Upper lobe of left lung (tissue), 6 donors: ENCODE measurements around the gene GABBR1. TPM values are rescaled to one million over a fixed set of nuclear protein-coding genes. Genes with fewer than 3 reads are reported as not detected.

Experiments
- ATAC-seq, 2 donors: fragments of 200-7000 bp; cut with Tn5 transposase; one replicate each; pipeline ENCODE4 v1.9.1; 2022; ENCODE audit warnings: mild to moderate bottlenecking in 2 of 2, moderate library complexity in 2 of 2; ENCODE audit not compliant: low FRiP score in 2 of 2
- DNase-seq, 2 donors: peaks; one replicate each; pipeline ENCODE4 v3.0.0-alpha.2; 2019 to 2020
- H3K27ac ChIP-seq, 4 donors: fragments of 200-600 bp; sonication (generic); one replicate each; pipeline ENCODE4 v1.5.1; 2016 to 2019
- H3K27me3 ChIP-seq, 4 donors: fragments of 200-600 bp; sonication (generic); one replicate each; pipeline ENCODE4 v1.5.1; 2017 to 2019
- H3K36me3 ChIP-seq, 4 donors: fragments of 200-600 bp; sonication (generic); one replicate each; pipeline ENCODE4 v1.5.1; 2016 to 2019
- H3K4me1 ChIP-seq, 4 donors: fragments of 200-600 bp; sonication (generic); one replicate each; pipeline ENCODE4 v1.5.1; 2018 to 2019
- H3K4me3 ChIP-seq, 4 donors: fragments of 200-600 bp; sonication (generic); one replicate each; pipeline ENCODE4 v1.5.1; 2017 to 2019; ENCODE audit warnings: mild to moderate bottlenecking in 2 of 4, moderate library complexity in 1 of 4
- H3K9me3 ChIP-seq, 4 donors: fragments of 200-600 bp; sonication (generic); one replicate each; pipeline ENCODE4 v1.5.1; 2018 to 2019
- EP300 ChIP-seq, 4 donors: sonication (generic); formaldehyde crosslinking; IDR thresholded peaks; one replicate each; pipeline ENCODE4 v1.5.1; 2017; ENCODE audit warnings: antibody characterized with exemption in 4 of 4, control low read depth in 2 of 4
- POLR2A ChIP-seq, 4 donors: fragments of 450-650 bp; IDR thresholded peaks; one replicate each; pipeline ENCODE4 v1.5.1; 2016 to 2017; ENCODE audit warnings: antibody characterized with exemption in 4 of 4, mild to moderate bottlenecking in 2 of 4
- POLR2AphosphoS5 ChIP-seq, 2 donors: sonication (generic); formaldehyde crosslinking; IDR thresholded peaks; one replicate each; pipeline ENCODE4 v1.5.1; 2017; ENCODE audit warnings: antibody characterized with exemption in 2 of 2
- WGBS, 2 donors: methylation state at CpG; one replicate each; pipeline ENCODE4 v1.1.5; 2017 to 2018; 5-methylcytosine and 5-hydroxymethylcytosine counted together
- total RNA-seq, 6 donors: library from RNA; depleted of rRNA in 4 of 6; stranded (reverse); fragments of >200 nt in 4 of 6; gene quantifications; one replicate each; pipeline versions ENCODE4 v1.1.0 to v1.2.1, GENCODE V29; 2016 to 2021
- TF ChIP-seq, protein P1 (sequence below), 6 experiments: fragments of 450-650 bp in 4 of 6; fragments of 200-600 bp in 2 of 6; sonication (generic) in 2 of 6; IDR thresholded peaks; one replicate each; pipeline ENCODE4 v1.5.1; 2016 to 2019; ENCODE audit warnings: antibody characterized with exemption in 6 of 6
- donor health status: DM: no; HTN: no; CAD: no; lungs with moderate emphysema.
- donor health status: DM: no; HTN: yes; CAD: no; lungs with severe emphysema.

GABBR1 gene
- total RNA-seq, 6 donors from 2014 or later, result 13.2 to 171 (median 34.8) TPM

DNA sequence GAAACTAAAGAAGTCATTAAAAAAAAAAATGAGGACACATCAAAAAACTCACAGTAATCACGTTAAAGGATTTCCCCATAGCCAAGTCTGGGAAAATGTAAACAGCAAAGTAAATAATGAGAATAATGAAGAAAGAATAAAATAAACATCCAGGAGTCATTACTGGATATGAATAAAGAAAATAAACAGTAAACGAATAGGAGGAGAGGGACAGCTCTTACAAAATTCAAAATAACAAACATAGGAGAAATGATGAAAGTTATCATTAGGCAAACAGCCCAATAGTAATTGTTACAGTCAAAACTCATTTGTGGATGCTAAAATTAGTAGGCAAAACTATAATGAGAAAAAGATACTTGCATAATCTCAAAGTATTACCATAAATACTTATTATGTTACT lies 65.4 kb downstream of the GABBR1 start:
- Histone ChIP-seq H3K4me1 (no peaks in the 10 kb centered on the region), H3K4me3 (no peak overlapping the region), H3K36me3 (no peaks in the 10 kb centered on the region), H3K9me3 (no peaks in the 10 kb centered on the region), H3K27ac (no peak overlapping the region), H3K27me3 (no peaks in the 10 kb centered on the region)
- ATAC-seq (no peak), DNase-seq (no peak)
- WGBS, 2 donors, result 27 to 39% methylated on average over 2 of the region's 2 CpGs
- TF ChIP-seq POLR2AphosphoS5 (IDR thresholded peaks at IDR 0.05) (no peak), POLR2A (IDR thresholded peaks at IDR 0.05) (no peak), EP300 (IDR thresholded peaks at IDR 0.05) (no peak)
- TF ChIP-seq, protein P1, sequence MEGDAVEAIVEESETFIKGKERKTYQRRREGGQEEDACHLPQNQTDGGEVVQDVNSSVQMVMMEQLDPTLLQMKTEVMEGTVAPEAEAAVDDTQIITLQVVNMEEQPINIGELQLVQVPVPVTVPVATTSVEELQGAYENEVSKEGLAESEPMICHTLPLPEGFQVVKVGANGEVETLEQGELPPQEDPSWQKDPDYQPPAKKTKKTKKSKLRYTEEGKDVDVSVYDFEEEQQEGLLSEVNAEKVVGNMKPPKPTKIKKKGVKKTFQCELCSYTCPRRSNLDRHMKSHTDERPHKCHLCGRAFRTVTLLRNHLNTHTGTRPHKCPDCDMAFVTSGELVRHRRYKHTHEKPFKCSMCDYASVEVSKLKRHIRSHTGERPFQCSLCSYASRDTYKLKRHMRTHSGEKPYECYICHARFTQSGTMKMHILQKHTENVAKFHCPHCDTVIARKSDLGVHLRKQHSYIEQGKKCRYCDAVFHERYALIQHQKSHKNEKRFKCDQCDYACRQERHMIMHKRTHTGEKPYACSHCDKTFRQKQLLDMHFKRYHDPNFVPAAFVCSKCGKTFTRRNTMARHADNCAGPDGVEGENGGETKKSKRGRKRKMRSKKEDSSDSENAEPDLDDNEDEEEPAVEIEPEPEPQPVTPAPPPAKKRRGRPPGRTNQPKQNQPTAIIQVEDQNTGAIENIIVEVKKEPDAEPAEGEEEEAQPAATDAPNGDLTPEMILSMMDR (IDR thresholded peaks at IDR 0.05), result no peak

DNA sequence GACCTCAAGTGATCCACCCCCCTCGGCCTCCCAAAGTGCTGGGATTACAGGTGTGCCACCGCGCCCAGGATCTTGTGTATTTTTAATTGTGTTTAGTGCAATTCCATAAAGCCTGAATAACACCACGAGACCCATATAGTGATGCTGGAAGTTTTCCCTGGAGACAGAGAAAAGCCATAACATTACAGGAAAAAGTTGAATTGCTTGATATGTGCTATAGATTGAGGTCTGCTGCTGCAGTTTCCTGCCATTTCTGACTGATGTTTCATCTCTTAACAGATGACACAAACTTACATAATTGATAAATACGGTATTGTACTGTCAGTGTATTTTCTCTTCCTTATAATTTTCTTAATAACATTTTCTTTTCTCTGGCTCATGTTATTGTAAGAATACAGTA lies 66.1 kb downstream of the GABBR1 start:
- ATAC-seq (no peak), DNase-seq (no peak)
- Histone ChIP-seq H3K36me3 (no peaks in the 10 kb centered on the region), H3K27me3 (no peaks in the 10 kb centered on the region), H3K27ac (no peak overlapping the region), H3K4me3 (no peak overlapping the region), H3K4me1 (no peaks in the 10 kb centered on the region), H3K9me3 (no peaks in the 10 kb centered on the region)
- WGBS, 2 donors, result 79 to 88% methylated on average over 5 of the region's 5 CpGs
- TF ChIP-seq POLR2A (IDR thresholded peaks at IDR 0.05) (no peak), EP300 (IDR thresholded peaks at IDR 0.05) (no peak), POLR2AphosphoS5 (IDR thresholded peaks at IDR 0.05) (no peak)
- TF ChIP-seq, protein P1 (IDR thresholded peaks at IDR 0.05), result no peak

DNA sequence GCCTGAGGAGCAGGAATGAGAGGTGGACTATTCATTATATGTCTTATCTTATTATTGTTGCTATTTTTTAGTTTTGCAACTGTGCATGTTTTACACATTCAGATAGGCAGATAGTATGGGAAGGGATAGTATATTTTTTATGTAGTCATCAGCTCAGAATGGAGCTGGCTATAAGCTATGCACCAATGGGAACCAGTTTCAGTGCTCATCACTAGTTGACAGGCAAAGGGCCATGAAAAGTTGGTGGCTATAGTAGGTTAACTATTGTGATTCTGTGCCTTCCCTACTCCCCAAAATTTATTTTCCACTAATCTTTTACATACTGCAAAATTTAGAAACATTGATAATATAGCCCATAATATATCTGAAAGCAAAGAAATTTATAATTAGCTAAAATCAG lies 68.1 kb downstream of the GABBR1 start:
- ATAC-seq, result no peak
- DNase-seq, result no peak
- Histone ChIP-seq H3K4me1 (no peaks in the 10 kb centered on the region), H3K36me3 (no peaks in the 10 kb centered on the region), H3K4me3 (no peak overlapping the region), H3K27me3 (no peaks in the 10 kb centered on the region), H3K27ac (no peak overlapping the region), H3K9me3 (no peaks in the 10 kb centered on the region)
- TF ChIP-seq, protein P1 (IDR thresholded peaks at IDR 0.05), result no peak

DNA sequence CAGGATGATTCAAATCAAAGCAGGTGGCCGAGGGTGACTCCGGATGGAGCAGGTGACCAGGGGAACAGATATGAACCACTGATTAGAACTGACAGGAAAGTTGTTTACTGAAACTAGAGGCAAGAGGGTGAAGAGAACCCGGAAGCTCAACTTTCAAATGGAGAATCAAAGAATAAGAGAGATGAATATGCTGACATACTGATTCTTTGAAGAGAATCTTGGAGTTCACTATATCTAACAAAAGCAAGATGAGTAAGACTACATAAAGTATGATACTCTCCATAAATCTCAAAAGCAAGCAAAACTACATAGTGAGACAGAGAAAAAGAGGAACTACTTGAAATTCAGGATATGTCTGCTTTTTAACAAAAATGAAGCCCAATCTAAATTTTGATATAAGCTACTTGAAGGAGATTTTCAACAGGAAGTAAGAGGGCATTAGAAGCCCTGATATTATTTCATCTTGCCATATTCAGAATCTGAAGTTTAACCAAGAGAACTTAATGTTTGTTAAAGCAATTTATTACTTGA lies 69.5 kb downstream of the GABBR1 start:
- no peak for ATAC-seq
- Histone ChIP-seq H3K36me3 (no peaks in the 10 kb centered on the region), H3K27me3 (no peaks in the 10 kb centered on the region), H3K27ac (no peak overlapping the region), H3K4me3 (no peak overlapping the region), H3K4me1 (no peaks in the 10 kb centered on the region), H3K9me3 (no peaks in the 10 kb centered on the region)
- 47 to 56% methylated on average over 3 of the region's 3 CpGs for WGBS, 2 donors
- TF ChIP-seq POLR2A (IDR thresholded peaks at IDR 0.05), result no peak
- no peak for TF ChIP-seq POLR2AphosphoS5 (IDR thresholded peaks at IDR 0.05)
- TF ChIP-seq, protein P1 (IDR thresholded peaks at IDR 0.05), result no peak
- no peak for TF ChIP-seq EP300 (IDR thresholded peaks at IDR 0.05)
- no peak for DNase-seq

DNA sequence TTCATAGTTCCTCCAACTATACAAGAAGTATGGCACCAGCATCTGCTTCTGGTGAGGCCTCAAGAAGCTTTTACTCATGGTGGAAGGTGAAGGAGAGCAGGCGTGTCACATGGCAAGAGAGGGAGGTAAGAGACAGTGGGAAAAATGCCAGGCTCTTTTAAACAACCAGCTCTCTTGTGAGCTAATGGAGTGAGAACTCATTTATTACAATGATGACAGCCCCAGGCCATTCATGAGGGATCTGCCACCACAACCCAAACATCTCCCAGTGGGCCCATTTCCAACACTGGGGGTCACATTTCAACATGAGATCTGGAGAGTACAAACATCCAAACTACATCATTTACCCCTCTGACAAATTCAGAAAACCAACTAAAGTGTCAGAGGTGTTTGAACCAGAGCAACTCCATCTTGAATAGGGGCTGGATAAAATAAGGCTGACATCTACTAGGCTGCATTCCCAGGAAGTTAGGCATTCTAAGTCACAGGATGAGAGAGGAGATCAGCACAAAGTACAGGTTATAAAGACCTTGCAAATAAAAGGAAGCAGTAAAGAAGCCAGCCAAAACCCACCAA lies 71.3 kb downstream of the GABBR1 start:
- DNase-seq, result no peak
- TF ChIP-seq EP300 (IDR thresholded peaks at IDR 0.05) (no peak), POLR2A (IDR thresholded peaks at IDR 0.05) (no peak), POLR2AphosphoS5 (IDR thresholded peaks at IDR 0.05) (no peak)
- TF ChIP-seq, protein P1 (IDR thresholded peaks at IDR 0.05), result no peak
- Histone ChIP-seq H3K4me3 (no peak overlapping the region), H3K27ac (no peak overlapping the region), H3K9me3 (no peaks in the 10 kb centered on the region), H3K36me3 (no peaks in the 10 kb centered on the region), H3K4me1 (no peaks in the 10 kb centered on the region), H3K27me3 (no peaks in the 10 kb centered on the region)
- no peak for ATAC-seq
- 67 to 74% methylated on average over 1 of the region's 1 CpG for WGBS, 2 donors
